Effector CD8-positive, alpha-beta T cell (primary cell): ENCODE data around the gene PAQR4.

Experiments used
- DNase-seq: peaks from one replicate; lab custom pipeline; 2025; lab: John Stamatoyannopoulos, UW

PAQR4 gene

DNA sequence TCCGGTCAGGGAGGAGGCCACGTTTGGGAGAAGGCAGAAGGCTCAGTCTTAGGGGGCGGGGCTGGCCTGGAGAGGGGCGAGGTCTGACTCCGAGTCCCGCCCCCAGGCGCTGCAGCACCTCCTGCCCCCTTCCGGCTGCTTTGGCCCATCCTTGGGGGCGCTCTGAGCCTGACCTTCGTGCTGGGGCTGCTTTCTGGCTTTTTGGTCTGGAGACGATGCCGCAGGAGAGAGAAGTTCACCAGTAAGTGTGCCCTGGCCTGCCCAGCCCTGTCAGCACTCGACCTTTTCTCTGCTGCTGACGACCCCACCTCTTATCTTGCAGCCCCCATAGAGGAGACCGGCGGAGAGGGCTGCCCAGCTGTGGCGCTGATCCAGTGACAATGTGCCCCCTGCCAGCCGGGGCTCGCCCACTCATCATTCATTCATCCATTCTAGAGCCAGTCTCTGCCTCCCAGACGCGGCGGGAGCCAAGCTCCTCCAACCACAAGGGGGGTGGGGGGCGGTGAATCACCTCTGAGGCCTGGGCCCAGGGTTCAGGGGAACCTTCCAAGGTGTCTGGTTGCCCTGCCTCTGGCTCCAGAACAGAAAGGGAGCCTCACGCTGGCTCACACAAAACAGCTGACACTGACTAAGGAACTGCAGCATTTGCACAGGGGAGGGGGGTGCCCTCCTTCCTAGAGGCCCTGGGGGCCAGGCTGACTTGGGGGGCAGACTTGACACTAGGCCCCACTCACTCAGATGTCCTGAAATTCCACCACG, 52.5 kb downstream of the PAQR4 start:
- peak; percentile 38 for DNase-seq

GRCh38 chr16:3022208-3022683, 53.1 kb downstream of the PAQR4 start:
- peak; percentile 44 for DNase-seq

DNA sequence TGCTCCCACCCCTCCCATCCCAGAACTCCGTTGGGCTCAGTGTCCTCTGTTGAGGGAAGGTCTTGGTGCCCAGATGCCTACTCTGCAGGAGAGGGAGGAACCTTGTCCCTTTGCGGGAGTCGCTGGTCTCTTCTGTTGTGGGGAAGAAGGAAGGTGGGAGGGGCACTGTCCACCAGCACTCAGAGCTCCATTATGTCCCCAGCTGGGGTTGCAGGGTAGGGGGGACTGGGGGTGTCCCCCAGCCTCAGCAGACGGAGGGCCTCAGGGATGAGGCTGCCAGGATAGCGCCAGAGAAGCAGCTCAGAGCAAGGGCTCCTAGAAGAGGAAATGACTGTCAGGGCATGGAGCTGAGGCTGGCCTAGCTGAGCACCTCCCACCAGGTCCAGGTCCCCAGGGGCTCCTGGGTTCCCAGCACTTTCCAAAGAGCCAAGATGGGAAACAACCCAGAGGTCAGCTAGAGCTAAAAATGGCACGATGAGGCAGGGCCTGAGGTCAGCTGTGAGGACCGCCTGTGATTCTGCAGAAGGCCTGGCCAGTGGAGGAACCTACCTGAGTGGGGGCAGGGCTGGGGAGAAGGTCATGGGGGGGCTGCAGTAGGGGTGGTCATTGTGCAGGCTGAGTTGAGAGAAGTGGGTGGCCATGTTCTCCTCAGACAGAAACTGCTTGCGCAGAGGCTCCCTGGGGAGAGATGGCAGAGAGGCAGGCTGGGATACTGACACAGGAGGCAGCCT, 53.7 kb downstream of the PAQR4 start:
- no peak for DNase-seq
